ENCODE measurements around the gene ZNF217.

DNA sequence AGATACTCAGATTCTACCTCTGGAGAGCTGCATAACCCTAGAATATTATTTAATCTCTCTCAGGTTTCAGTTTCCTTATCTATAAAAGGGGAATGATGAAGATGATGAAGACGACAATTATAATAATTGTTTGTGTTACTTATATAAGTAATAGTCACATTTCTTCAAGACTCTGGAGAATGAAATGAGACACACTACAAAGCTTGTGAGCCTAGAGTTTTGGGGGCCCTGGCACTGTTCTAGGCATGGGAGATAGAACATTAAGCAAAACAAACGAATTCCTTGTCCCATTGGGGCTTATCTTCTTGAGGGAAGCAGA, 5.4 kb upstream of the ZNF217 start:
- TF ChIP-seq, protein P1, sequence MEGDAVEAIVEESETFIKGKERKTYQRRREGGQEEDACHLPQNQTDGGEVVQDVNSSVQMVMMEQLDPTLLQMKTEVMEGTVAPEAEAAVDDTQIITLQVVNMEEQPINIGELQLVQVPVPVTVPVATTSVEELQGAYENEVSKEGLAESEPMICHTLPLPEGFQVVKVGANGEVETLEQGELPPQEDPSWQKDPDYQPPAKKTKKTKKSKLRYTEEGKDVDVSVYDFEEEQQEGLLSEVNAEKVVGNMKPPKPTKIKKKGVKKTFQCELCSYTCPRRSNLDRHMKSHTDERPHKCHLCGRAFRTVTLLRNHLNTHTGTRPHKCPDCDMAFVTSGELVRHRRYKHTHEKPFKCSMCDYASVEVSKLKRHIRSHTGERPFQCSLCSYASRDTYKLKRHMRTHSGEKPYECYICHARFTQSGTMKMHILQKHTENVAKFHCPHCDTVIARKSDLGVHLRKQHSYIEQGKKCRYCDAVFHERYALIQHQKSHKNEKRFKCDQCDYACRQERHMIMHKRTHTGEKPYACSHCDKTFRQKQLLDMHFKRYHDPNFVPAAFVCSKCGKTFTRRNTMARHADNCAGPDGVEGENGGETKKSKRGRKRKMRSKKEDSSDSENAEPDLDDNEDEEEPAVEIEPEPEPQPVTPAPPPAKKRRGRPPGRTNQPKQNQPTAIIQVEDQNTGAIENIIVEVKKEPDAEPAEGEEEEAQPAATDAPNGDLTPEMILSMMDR (IDR thresholded peaks at IDR 0.05): no peak
- TF ChIP-seq EP300 (IDR thresholded peaks at IDR 0.05): no peak
- no peak for TF ChIP-seq POLR2AphosphoS5 (IDR thresholded peaks at IDR 0.05)
